SU-DHL-6 (cell line): ENCODE results near the gene PLD5.

Experiments
- EZH2phosphoT487 ChIP-seq: fragments of 200-600 bp; sonication (generic), shearing (Covaris generic); conservative IDR thresholded peaks from 2 replicates; pipeline ENCODE4 v1.6.1; 2018; ENCODE audit warnings: mild to moderate bottlenecking, antibody characterized with exemption, low read length, moderate library complexity, mixed read lengths
- TF ChIP-seq, protein P1 (sequence below): fragments of 200-600 bp; sonication (generic); IDR thresholded peaks from one replicate; pipeline ENCODE4 v1.5.1; 2017; ENCODE audit warnings: antibody characterized with exemption, mild to moderate bottlenecking, low read length, moderate library complexity; ENCODE audit not compliant: insufficient read depth, poor library complexity, severe bottlenecking

DNA sequence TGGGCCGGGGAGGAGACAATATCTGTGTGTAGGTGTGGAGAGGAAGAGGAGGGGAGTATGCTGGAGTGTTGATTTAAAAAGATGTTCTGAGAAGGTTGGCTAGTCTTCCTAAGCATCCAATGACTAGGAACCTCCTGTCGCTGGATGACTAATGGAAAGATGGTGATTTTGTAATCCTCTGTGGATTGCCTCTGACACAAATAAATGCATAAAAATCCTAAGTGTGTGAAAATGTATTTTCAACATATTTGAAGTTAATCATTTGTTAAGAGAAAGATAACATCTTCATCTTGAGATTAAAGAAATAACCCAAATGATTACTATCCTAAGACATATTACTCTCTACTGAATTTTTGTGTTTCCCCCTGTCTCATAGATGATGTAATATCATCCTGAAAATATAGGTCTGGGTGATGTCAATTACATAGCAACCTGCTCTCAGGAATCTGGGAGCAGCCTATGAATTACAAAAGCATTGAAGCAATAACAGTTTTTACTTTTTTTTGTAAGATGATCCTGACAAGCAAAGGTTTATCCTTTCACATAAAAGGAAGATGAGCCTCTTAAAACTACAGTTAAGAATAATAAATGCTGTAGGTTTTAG lies 305.1 kb downstream of the PLD5 start:
- TF ChIP-seq, protein P1, sequence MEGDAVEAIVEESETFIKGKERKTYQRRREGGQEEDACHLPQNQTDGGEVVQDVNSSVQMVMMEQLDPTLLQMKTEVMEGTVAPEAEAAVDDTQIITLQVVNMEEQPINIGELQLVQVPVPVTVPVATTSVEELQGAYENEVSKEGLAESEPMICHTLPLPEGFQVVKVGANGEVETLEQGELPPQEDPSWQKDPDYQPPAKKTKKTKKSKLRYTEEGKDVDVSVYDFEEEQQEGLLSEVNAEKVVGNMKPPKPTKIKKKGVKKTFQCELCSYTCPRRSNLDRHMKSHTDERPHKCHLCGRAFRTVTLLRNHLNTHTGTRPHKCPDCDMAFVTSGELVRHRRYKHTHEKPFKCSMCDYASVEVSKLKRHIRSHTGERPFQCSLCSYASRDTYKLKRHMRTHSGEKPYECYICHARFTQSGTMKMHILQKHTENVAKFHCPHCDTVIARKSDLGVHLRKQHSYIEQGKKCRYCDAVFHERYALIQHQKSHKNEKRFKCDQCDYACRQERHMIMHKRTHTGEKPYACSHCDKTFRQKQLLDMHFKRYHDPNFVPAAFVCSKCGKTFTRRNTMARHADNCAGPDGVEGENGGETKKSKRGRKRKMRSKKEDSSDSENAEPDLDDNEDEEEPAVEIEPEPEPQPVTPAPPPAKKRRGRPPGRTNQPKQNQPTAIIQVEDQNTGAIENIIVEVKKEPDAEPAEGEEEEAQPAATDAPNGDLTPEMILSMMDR, result no peak
- no peak for TF ChIP-seq EZH2phosphoT487
